Astrocyte (in vitro differentiated cells and primary cell): Measurements from ENCODE around the gene CACNB4.

Experiments
- CTCF ChIP-seq: IDR thresholded peaks from 2 replicates; pipeline ENCODE4 v1.5.1; 2011; ENCODE audit warnings: low read depth, mild to moderate bottlenecking, inconsistent platforms, low read length, moderate library complexity; ENCODE audit not compliant: insufficient read depth
- EZH2 ChIP-seq: IDR thresholded peaks from 2 replicates; pipeline ENCODE4 v1.6.1; 2012; ENCODE audit warnings: mild to moderate bottlenecking, low read length, inconsistent platforms; ENCODE audit not compliant: insufficient read depth

DNA sequence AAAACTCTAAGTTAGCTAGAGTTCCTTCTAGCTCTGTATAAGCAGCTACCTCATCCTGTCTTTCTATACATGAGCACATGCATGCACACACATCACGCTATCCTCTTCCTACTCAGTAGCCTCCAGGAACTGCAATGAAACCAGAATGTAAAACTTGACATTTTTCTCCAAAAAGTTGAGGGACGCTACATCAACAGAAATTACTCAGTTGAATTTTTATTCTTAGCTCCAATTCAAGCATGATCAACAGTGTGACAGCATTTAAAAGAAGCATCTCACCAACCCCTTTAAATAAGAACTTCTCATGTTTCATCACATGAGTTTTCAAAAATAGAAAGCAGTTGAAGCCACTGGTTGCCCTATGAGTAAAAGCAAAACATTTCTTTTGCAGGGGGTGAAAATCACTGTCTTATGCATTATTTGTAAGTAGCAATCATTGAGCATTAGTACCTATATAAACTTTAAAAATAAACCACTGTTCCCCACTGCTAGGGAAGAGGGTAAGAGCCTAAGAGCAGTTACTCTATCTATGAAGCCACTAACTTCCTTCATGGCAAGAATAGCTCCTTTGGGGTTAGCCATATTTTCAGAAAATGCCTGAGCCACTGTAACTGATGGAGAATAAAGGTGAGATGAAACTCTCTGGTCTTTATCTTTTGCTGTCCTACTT lies 192.7 kb downstream of the CACNB4 start:
- TF ChIP-seq EZH2 (no peak), CTCF (no peak)
